ENCODE measurements around the gene CDH4. TPM values are rescaled to one million over a fixed set of nuclear protein-coding genes. Genes with fewer than 3 reads are reported as not detected.
"Not testable (repeated sequence)": the region's sequence is repeated elsewhere in the genome, so short reads cannot be mapped to it uniquely, and the experiment has no call there.

The CDH4 gene
- polyA plus RNA-seq, 1 donor: 1.7 TPM

DNA sequence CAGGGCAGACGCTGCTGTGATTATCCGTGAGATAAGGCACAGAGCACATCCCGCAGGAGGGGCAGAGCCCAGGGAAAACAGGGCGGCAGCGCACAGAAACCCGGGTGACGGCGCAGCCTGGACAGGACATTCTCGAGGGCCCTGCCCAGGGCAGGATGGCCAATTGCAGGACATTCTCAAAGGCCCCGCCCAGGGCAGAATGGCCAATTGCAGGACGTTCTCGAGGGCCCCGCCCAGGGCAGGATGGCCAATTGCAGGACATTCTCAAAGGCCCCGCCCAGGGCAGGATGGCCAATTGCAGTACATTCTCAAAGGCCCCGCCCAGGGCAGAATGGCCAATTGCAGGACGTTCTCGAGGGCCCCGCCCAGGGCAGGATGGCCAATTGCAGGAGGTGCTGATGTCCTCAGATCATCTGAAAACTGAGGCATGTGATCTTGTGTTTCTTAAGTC lies 173.5 kb downstream of the CDH4 start:
- not testable (repeated sequence) for DNase-seq; H3K4me3 ChIP-seq (ENCODE audit: low read length); H3K9me3 ChIP-seq (ENCODE audit: control insufficient read depth, low read depth, low read length); H3K4me1 ChIP-seq (ENCODE audit: control insufficient read depth, insufficient read depth, low read length); H3K36me3 ChIP-seq (ENCODE audit: control insufficient read depth, insufficient read depth, low read length); H3K27me3 ChIP-seq (ENCODE audit: control insufficient read depth, insufficient read depth, low read length); H3K27ac ChIP-seq (ENCODE audit: low read length)
- no CpG with 5 or more reads among the region's 18 CpGs for WGBS (ENCODE audit: insufficient coverage, low lambda C conversion rate)

DNA sequence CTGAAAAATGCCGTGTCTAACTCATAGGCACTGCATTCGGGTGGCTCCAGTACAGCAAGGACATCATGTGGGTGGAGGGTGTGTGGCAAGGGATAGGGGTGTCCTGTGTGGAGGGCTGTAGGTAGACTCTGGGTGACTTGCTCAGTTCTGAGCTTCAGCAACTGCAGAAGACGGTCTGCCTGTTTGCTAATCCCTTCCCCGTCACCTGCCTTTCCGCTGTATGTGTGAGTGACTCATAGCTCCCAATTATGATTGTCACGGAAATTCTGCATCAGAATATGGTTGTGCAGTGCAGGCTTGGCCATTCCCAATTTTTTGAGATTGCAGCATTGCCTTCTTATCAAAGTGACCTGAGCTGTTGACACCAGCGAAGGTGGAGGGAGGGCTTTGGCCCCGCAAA lies 174.3 kb downstream of the CDH4 start:
- 80% methylated on average over 1 of the region's 8 CpGs for WGBS (ENCODE audit: insufficient coverage, low lambda C conversion rate)
- no peak overlapping the region for H3K4me3 ChIP-seq (ENCODE audit: low read length)
- no peak for DNase-seq

DNA sequence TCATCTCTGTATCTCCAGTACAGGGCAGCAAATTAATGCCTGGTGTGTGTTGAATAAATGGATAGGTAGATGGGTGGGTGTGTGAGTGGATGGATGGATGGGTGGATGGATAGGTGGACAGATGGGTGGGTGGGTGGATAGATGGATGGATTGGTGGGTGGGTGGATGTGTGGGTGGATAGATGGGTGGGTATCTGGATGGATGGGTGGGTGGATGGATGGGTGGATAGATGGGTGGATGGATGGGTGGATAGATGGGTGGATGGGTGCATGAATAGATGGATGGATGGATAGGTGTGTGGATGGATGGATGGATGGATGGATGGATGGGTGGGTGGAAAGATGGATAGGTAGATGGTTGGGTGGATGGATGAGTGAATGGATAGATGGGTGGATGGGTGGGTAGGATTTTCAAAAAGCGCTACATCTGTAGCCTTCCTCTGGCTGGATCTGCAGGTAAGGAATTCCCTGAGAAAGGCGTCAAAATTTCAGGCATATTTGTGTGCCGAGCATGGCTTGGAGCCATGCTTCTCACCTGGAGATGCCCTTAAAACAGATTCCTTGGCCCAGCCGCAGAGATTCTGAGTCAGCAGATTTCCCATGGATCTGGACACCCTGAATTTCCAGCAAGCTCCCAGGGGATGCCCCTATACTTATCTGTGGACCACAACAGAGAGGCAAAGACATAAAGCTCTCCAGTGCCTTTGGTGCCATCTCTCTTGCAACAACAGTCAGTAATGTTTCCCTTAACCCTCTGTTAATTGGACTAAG lies 177.6 kb downstream of the CDH4 start:
- H3K27me3 ChIP-seq (ENCODE audit: control insufficient read depth, insufficient read depth, low read length): peaks cover 4% of the 10 kb centered on the region
- H3K36me3 ChIP-seq (ENCODE audit: control insufficient read depth, insufficient read depth, low read length): no peaks in the 10 kb centered on the region
- no peak for DNase-seq
- no peak overlapping the region for H3K4me3 ChIP-seq (ENCODE audit: low read length)
- no CpG with 5 or more reads among the region's 4 CpGs for WGBS (ENCODE audit: insufficient coverage, low lambda C conversion rate)
- no peaks in the 10 kb centered on the region for H3K4me1 ChIP-seq (ENCODE audit: control insufficient read depth, insufficient read depth, low read length)
- peaks cover 5% of the 10 kb centered on the region for H3K9me3 ChIP-seq (ENCODE audit: control insufficient read depth, low read depth, low read length)
- no peak overlapping the region for H3K27ac ChIP-seq (ENCODE audit: low read length)

More for the DNA sequence above, 174.3 kb downstream of the CDH4 start:
- Histone ChIP-seq H3K36me3 (ENCODE audit: control insufficient read depth, insufficient read depth, low read length) (no peaks in the 10 kb centered on the region), H3K9me3 (ENCODE audit: control insufficient read depth, low read depth, low read length) (peaks cover 5% of the 10 kb centered on the region), H3K27ac (ENCODE audit: low read length) (no peak overlapping the region), H3K4me1 (ENCODE audit: control insufficient read depth, insufficient read depth, low read length) (no peaks in the 10 kb centered on the region), H3K27me3 (ENCODE audit: control insufficient read depth, insufficient read depth, low read length) (no peaks in the 10 kb centered on the region)

DNA sequence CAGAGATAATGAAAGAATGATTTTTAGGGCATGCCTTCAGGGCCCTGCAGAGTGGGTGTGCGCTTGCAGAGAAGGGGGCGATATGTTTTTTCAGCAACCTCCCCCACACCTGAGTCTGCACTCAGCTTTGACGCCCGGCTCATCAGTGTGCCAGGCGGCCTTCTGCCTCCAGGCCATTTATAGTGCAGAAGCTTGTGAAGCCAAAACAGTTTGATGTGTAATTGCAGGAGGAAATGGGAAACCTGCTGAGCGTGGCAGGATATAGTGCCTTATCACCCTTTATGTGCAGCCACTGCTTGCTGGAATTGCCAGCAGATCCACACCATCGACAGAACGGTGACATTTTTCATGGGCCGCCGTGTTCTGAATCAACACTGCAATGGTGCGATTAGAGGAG lies 178.2 kb downstream of the CDH4 start:
- Histone ChIP-seq H3K27me3 (ENCODE audit: control insufficient read depth, insufficient read depth, low read length) (peaks cover 4% of the 10 kb centered on the region), H3K4me3 (ENCODE audit: low read length) (no peak overlapping the region), H3K4me1 (ENCODE audit: control insufficient read depth, insufficient read depth, low read length) (no peaks in the 10 kb centered on the region), H3K36me3 (ENCODE audit: control insufficient read depth, insufficient read depth, low read length) (no peaks in the 10 kb centered on the region), H3K27ac (ENCODE audit: low read length) (no peak overlapping the region), H3K9me3 (ENCODE audit: control insufficient read depth, low read depth, low read length) (no peaks in the 10 kb centered on the region)
- no peak for DNase-seq
- WGBS (ENCODE audit: insufficient coverage, low lambda C conversion rate): no CpG with 5 or more reads among the region's 11 CpGs

DNA sequence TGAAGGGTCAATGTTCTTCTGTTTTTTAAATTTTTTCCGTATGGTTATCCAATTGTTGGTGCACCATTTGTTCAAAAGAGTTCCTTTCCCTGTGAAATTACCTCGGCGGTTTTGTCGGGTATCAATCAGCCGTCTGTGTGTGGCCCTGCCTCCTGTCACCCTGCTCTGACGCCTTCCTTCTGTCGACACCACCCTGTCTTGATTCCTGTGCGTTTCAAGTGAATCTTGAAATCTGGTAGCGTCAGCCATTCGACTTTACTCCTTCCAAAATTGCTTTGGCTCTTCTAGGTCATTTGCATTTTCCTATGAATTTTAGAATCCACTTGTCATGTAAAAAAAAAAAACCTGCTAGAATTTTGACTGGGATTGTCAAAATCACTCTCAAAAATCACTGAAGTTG lies 181.1 kb downstream of the CDH4 start:
- Histone ChIP-seq H3K27ac (ENCODE audit: low read length) (no peak overlapping the region), H3K9me3 (ENCODE audit: control insufficient read depth, low read depth, low read length) (no peaks in the 10 kb centered on the region), H3K4me1 (ENCODE audit: control insufficient read depth, insufficient read depth, low read length) (no peaks in the 10 kb centered on the region), H3K27me3 (ENCODE audit: control insufficient read depth, insufficient read depth, low read length) (peaks cover 4% of the 10 kb centered on the region), H3K36me3 (ENCODE audit: control insufficient read depth, insufficient read depth, low read length) (no peaks in the 10 kb centered on the region), H3K4me3 (ENCODE audit: low read length) (no peak overlapping the region)
- WGBS (ENCODE audit: insufficient coverage, low lambda C conversion rate): 95% methylated on average over 3 of the region's 10 CpGs
- no peak for DNase-seq

DNA sequence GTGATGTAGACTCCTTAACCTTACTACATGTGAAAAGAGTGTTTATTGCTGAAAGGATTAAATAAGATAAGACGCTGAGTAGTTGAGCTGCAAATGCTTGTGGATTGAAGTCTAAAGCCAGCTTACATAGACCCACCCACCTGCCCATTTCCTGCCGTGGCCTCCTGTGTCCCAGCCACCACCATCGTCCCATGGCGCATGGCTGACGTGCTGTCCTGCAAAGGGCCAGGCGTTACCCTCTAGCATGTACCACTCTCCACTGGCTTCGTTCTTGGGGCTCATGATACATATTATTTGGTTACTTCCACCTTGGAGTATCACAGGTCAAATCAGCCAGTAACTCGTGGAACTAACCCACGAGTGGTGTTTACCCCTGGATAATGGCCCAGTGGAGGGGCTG lies 181.8 kb downstream of the CDH4 start:
- WGBS (ENCODE audit: insufficient coverage, low lambda C conversion rate): no CpG with 5 or more reads among the region's 9 CpGs
- no peak for DNase-seq
- H3K9me3 ChIP-seq (ENCODE audit: control insufficient read depth, low read depth, low read length): no peaks in the 10 kb centered on the region

DNA sequence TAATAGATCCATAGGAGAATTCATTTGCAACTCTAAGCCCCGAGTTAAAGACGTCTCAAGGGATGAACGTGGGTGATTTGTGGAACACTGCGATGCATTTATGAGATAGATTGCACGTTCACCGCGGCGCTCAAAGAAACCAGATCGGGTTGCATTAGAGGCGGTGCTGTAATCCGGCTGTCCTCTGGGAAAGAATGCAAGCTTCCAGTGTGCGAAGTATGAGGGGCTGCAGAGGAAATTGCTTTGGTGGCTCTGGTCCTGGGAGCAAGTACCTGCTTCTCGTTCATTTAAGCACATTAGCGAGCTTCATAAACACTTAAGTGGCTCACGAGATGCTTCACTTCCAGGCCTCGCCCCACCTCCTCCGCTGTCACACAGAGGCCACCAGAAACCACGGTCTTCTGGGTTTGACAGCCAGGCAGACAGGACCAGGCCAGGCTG lies 182.3 kb downstream of the CDH4 start:
- no peaks in the 10 kb centered on the region for H3K9me3 ChIP-seq (ENCODE audit: control insufficient read depth, low read depth, low read length)
- no CpG with 5 or more reads among the region's 18 CpGs for WGBS (ENCODE audit: insufficient coverage, low lambda C conversion rate)
- H3K27ac ChIP-seq (ENCODE audit: low read length): no peak overlapping the region
- DNase-seq: no peak
- H3K27me3 ChIP-seq (ENCODE audit: control insufficient read depth, insufficient read depth, low read length): peaks cover 4% of the 10 kb centered on the region
- no peaks in the 10 kb centered on the region for H3K36me3 ChIP-seq (ENCODE audit: control insufficient read depth, insufficient read depth, low read length)
- no peak overlapping the region for H3K4me3 ChIP-seq (ENCODE audit: low read length)
- H3K4me1 ChIP-seq (ENCODE audit: control insufficient read depth, insufficient read depth, low read length): no peaks in the 10 kb centered on the region

More for the DNA sequence above, 181.8 kb downstream of the CDH4 start:
- Histone ChIP-seq H3K27ac (ENCODE audit: low read length) (no peak overlapping the region), H3K27me3 (ENCODE audit: control insufficient read depth, insufficient read depth, low read length) (peaks cover 4% of the 10 kb centered on the region), H3K4me3 (ENCODE audit: low read length) (no peak overlapping the region), H3K36me3 (ENCODE audit: control insufficient read depth, insufficient read depth, low read length) (no peaks in the 10 kb centered on the region), H3K4me1 (ENCODE audit: control insufficient read depth, insufficient read depth, low read length) (no peaks in the 10 kb centered on the region)

DNA sequence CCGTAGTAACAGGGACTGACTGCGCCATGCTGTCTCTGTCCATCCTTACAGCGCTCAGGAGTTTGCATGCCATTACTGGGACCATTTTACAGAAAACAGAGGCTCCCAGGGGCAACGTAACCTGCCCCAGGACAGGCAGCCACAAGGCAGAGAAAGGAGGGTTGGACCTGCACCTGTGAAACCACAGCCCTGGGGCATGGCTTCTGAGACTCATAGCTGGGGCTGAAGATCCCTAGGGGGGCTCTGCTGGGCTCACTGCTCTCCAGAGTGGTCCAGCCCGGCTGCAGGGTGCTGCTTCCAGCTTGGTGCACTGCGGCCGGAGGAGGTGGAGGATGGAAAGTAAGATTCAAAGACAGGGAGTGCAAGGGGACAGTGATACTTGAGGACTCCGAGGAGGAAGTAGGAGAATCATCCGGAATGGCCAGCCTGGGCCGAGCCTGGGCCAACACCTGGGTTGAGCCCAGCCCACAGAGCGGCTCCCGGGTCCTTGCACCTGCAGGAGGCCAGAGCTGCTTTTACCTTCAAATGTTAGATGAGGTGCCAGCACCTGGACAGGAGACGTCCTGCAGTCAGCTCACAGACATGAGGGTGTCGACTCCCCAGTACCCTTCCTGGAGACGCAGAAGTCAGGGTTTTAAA lies 183.2 kb downstream of the CDH4 start:
- Histone ChIP-seq H3K4me3 (ENCODE audit: low read length) (no peak overlapping the region), H3K36me3 (ENCODE audit: control insufficient read depth, insufficient read depth, low read length) (no peaks in the 10 kb centered on the region), H3K27me3 (ENCODE audit: control insufficient read depth, insufficient read depth, low read length) (peaks cover 4% of the 10 kb centered on the region), H3K27ac (ENCODE audit: low read length) (no peak overlapping the region), H3K4me1 (ENCODE audit: control insufficient read depth, insufficient read depth, low read length) (no peaks in the 10 kb centered on the region), H3K9me3 (ENCODE audit: control insufficient read depth, low read depth, low read length) (no peaks in the 10 kb centered on the region)
- no peak for DNase-seq
- no CpG with 5 or more reads among the region's 15 CpGs for WGBS (ENCODE audit: insufficient coverage, low lambda C conversion rate)

DNA sequence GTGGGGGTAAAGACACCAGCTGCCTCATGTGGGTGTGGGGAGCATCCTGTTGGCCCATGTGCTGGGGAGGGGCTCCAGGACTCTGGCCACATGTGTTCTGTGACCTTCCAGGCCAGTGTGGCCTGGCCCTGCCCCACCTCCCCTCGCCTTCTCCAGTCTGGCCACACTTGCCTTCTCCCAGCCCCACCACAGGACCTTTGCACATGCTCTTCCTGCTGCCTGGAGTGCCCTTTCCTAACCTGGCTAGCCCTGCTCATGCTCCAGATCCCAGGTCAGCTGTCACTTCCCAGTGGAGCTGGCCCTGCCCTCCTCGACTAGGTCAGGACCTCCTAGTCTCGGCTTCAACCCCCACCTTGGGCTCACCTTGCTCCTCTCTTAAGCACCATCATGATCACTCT lies 183.8 kb downstream of the CDH4 start:
- H3K4me3 ChIP-seq (ENCODE audit: low read length): no peak overlapping the region
- WGBS (ENCODE audit: insufficient coverage, low lambda C conversion rate): 100% methylated on average over 1 of the region's 3 CpGs
- no peaks in the 10 kb centered on the region for H3K9me3 ChIP-seq (ENCODE audit: control insufficient read depth, low read depth, low read length)
- no peaks in the 10 kb centered on the region for H3K4me1 ChIP-seq (ENCODE audit: control insufficient read depth, insufficient read depth, low read length)
- DNase-seq: no peak
- H3K27ac ChIP-seq (ENCODE audit: low read length): no peak overlapping the region
- H3K27me3 ChIP-seq (ENCODE audit: control insufficient read depth, insufficient read depth, low read length): peaks cover 4% of the 10 kb centered on the region
- H3K36me3 ChIP-seq (ENCODE audit: control insufficient read depth, insufficient read depth, low read length): no peaks in the 10 kb centered on the region

DNA sequence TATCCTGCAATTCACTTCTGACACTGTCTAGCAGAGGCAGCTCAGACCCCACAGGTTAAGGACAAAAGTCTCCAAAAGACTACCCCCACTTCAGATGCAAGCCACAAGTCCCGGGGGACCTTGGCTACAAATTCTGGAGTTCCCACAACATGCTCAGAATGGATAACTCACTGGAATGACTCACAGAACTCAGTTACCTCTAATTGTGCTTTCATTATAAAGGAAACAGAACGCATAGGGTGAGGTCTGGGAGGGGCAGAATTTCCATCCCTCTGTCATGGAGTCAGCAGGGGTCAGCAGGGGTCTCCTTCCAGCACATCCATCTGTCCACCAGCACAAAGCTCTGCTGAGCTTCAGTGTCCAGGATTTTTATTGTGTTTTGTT lies 184.2 kb downstream of the CDH4 start:
- H3K9me3 ChIP-seq (ENCODE audit: control insufficient read depth, low read depth, low read length): no peaks in the 10 kb centered on the region

More for the DNA sequence above, 184.2 kb downstream of the CDH4 start:
- H3K4me1 ChIP-seq (ENCODE audit: control insufficient read depth, insufficient read depth, low read length): no peaks in the 10 kb centered on the region
- no peak overlapping the region for H3K27ac ChIP-seq (ENCODE audit: low read length)
- WGBS (ENCODE audit: insufficient coverage, low lambda C conversion rate): no CpG with 5 or more reads among the region's 2 CpGs
- H3K36me3 ChIP-seq (ENCODE audit: control insufficient read depth, insufficient read depth, low read length): no peaks in the 10 kb centered on the region
- H3K27me3 ChIP-seq (ENCODE audit: control insufficient read depth, insufficient read depth, low read length): peaks cover 4% of the 10 kb centered on the region
- H3K4me3 ChIP-seq (ENCODE audit: low read length): no peak overlapping the region
- DNase-seq: no peak
